ENCODE data around the gene LSM12.

LSM12 gene

GRCh38 chr17:44095388-44095646 is 28.8 kb upstream of the LSM12 start:
- Histone ChIP-seq H3K27ac (ENCODE audit: extremely low read depth, low read depth, low read length) (no peak overlapping the region; the same call in 1 of the 2 replicates), H3K36me3 (ENCODE audit: control insufficient read depth in 2 of 2, insufficient read depth in 1 of 2, low read length in 2 of 2) (peaks cover 0 to 25% of the 10 kb centered on the region in 2 experiments; a peak in 2 of 3 replicates)
- CTCF ChIA-PET, result interaction anchor here (0.6 to 4.6 kb wide), 7 partner anchors 11 to 107 kb away, joined by 3 to 33 read pairs (median 3); partner anchors contain the start of gene G6PC3

More at GRCh38 chr17:44095388-44095646, 28.8 kb upstream of the LSM12 start:
- Histone ChIP-seq H3K4me3 (ENCODE audit: low read depth, low read length) (no peak overlapping the region), H3K4me1 (ENCODE audit: control insufficient read depth, insufficient read depth, low read length) (peaks cover 10% of the 10 kb centered on the region; the same call in 1 of the 2 replicates), H3K9me3 (ENCODE audit: control insufficient read depth, insufficient read depth, low read depth, low read length) (no peaks in the 10 kb centered on the region)
- POLR2A ChIA-PET, result interaction anchor here (0.6 to 1.5 kb wide), 11 partner anchors 8 to 240 kb away, joined by 3 to 9 read pairs (median 3); partner anchors contain the start of genes G6PC3 and TMUB2
- TF ChIP-seq, protein P1, sequence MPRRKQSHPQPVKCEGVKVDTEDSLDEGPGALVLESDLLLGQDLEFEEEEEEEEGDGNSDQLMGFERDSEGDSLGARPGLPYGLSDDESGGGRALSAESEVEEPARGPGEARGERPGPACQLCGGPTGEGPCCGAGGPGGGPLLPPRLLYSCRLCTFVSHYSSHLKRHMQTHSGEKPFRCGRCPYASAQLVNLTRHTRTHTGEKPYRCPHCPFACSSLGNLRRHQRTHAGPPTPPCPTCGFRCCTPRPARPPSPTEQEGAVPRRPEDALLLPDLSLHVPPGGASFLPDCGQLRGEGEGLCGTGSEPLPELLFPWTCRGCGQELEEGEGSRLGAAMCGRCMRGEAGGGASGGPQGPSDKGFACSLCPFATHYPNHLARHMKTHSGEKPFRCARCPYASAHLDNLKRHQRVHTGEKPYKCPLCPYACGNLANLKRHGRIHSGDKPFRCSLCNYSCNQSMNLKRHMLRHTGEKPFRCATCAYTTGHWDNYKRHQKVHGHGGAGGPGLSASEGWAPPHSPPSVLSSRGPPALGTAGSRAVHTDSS (tag by site-specific recombination; IDR thresholded peaks at IDR 0.05), result no peak
- no peak for TF ChIP-seq GLI2 (tag by site-specific recombination; IDR thresholded peaks at IDR 0.05; ENCODE audit: borderline replicate concordance, low read depth)
- no peak for TF ChIP-seq ZNF561 (tag by site-specific recombination; IDR thresholded peaks at IDR 0.05; ENCODE audit: borderline replicate concordance)
- no peak for TF ChIP-seq ZNF624 (tag by site-specific recombination; IDR thresholded peaks at IDR 0.05)
- TF ChIP-seq ZNF266 (tag by site-specific recombination; IDR thresholded peaks at IDR 0.05; ENCODE audit: low read depth), result no peak
- TF ChIP-seq, protein P2, sequence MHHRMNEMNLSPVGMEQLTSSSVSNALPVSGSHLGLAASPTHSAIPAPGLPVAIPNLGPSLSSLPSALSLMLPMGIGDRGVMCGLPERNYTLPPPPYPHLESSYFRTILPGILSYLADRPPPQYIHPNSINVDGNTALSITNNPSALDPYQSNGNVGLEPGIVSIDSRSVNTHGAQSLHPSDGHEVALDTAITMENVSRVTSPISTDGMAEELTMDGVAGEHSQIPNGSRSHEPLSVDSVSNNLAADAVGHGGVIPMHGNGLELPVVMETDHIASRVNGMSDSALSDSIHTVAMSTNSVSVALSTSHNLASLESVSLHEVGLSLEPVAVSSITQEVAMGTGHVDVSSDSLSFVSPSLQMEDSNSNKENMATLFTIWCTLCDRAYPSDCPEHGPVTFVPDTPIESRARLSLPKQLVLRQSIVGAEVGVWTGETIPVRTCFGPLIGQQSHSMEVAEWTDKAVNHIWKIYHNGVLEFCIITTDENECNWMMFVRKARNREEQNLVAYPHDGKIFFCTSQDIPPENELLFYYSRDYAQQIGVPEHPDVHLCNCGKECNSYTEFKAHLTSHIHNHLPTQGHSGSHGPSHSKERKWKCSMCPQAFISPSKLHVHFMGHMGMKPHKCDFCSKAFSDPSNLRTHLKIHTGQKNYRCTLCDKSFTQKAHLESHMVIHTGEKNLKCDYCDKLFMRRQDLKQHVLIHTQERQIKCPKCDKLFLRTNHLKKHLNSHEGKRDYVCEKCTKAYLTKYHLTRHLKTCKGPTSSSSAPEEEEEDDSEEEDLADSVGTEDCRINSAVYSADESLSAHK (tag by site-specific recombination; IDR thresholded peaks at IDR 0.05), result no peak
- no peak for TF ChIP-seq KLF10 (tag by site-specific recombination; IDR thresholded peaks at IDR 0.05)
- no peak for TF ChIP-seq ZNF174 (tag by site-specific recombination; IDR thresholded peaks at IDR 0.05)
- no peak for TF ChIP-seq RBAK (tag by site-specific recombination; IDR thresholded peaks at IDR 0.05)
- no peak for TF ChIP-seq ZNF677 (tag by site-specific recombination; IDR thresholded peaks at IDR 0.05)
- TF ChIP-seq, protein P3, sequence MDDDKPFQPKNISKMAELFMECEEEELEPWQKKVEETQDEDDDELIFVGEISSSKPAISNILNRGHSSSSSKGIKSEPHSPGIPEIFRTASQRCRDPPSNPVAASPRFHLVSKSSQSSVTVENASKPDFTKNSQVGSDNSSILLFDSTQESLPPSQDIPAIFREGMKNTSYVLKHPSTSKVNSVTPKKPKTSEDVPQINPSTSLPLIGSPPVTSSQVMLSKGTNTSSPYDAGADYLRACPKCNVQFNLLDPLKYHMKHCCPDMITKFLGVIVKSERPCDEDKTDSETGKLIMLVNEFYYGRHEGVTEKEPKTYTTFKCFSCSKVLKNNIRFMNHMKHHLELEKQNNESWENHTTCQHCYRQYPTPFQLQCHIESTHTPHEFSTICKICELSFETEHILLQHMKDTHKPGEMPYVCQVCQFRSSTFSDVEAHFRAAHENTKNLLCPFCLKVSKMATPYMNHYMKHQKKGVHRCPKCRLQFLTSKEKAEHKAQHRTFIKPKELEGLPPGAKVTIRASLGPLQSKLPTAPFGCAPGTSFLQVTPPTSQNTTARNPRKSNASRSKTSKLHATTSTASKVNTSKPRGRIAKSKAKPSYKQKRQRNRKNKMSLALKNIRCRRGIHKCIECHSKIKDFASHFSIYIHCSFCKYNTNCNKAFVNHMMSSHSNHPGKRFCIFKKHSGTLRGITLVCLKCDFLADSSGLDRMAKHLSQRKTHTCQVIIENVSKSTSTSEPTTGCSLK (tag by site-specific recombination; IDR thresholded peaks at IDR 0.05), result no peak
- TF ChIP-seq OVOL3 (tag by site-specific recombination; IDR thresholded peaks at IDR 0.05), result 0 out of 2 replicates have a peak, but pooled peaks have one; percentile 74
- TF ChIP-seq ZNF133 (tag by site-specific recombination; IDR thresholded peaks at IDR 0.05), result no peak
- no peak for TF ChIP-seq EGR2 (tag by site-specific recombination; IDR thresholded peaks at IDR 0.05; ENCODE audit: low read depth)
- no peak for TF ChIP-seq ZNF112 (tag by site-specific recombination; IDR thresholded peaks at IDR 0.05)
- TF ChIP-seq, protein P4, sequence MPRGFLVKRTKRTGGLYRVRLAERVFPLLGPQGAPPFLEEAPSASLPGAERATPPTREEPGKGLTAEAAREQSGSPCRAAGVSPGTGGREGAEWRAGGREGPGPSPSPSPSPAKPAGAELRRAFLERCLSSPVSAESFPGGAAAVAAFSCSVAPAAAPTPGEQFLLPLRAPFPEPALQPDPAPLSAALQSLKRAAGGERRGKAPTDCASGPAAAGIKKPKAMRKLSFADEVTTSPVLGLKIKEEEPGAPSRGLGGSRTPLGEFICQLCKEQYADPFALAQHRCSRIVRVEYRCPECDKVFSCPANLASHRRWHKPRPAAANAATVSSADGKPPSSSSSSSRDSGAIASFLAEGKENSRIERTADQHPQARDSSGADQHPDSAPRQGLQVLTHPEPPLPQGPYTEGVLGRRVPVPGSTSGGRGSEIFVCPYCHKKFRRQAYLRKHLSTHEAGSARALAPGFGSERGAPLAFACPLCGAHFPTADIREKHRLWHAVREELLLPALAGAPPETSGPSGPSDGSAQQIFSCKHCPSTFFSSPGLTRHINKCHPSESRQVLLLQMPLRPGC (tag by site-specific recombination; IDR thresholded peaks at IDR 0.05), result no peak; the same call in 1 of the 2 replicates
- no peak for TF ChIP-seq SP3 (tag by site-specific recombination; IDR thresholded peaks at IDR 0.05)
- TF ChIP-seq ZNF501 (tag by site-specific recombination; IDR thresholded peaks at IDR 0.05), result no peak
- TF ChIP-seq, protein P5, sequence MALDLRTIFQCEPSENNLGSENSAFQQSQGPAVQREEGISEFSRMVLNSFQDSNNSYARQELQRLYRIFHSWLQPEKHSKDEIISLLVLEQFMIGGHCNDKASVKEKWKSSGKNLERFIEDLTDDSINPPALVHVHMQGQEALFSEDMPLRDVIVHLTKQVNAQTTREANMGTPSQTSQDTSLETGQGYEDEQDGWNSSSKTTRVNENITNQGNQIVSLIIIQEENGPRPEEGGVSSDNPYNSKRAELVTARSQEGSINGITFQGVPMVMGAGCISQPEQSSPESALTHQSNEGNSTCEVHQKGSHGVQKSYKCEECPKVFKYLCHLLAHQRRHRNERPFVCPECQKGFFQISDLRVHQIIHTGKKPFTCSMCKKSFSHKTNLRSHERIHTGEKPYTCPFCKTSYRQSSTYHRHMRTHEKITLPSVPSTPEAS (tag by site-specific recombination; IDR thresholded peaks at IDR 0.05), result no peak
- TF ChIP-seq, protein P6, sequence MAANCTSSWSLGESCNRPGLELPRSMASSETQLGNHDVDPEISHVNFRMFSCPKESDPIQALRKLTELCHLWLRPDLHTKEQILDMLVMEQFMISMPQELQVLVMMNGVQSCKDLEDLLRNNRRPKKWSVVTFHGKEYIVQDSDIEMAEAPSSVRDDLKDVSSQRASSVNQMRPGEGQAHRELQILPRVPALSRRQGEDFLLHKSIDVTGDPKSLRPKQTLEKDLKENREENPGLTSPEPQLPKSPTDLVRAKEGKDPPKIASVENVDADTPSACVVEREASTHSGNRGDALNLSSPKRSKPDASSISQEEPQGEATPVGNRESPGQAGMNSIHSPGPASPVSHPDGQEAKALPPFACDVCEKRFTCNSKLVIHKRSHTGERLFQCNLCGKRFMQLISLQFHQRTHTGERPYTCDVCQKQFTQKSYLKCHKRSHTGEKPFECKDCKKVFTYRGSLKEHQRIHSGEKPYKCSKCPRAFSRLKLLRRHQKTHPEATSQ (tag by site-specific recombination; IDR thresholded peaks at IDR 0.05), result no peak
- TF ChIP-seq ZBTB49 (tag by site-specific recombination; IDR thresholded peaks at IDR 0.05; ENCODE audit: low read depth), result no peak
- no peak for TF ChIP-seq ZSCAN23 (tag by site-specific recombination; IDR thresholded peaks at IDR 0.05)
- TF ChIP-seq SCRT2 (tag by site-specific recombination; IDR thresholded peaks at IDR 0.05), result 0 out of 2 replicates have a peak, but pooled peaks have one; percentile 10
- no peak for TF ChIP-seq SP2 (tag by site-specific recombination; IDR thresholded peaks at IDR 0.05)
- peak; percentile 49; the same call in 1 of the 2 replicates for TF ChIP-seq ZNF223 (tag by site-specific recombination; IDR thresholded peaks at IDR 0.05)
- TF ChIP-seq GLIS2 (tag by site-specific recombination; IDR thresholded peaks at IDR 0.05), result no peak
- TF ChIP-seq ZNF2 (tag by site-specific recombination; IDR thresholded peaks at IDR 0.05), result no peak

Data from HEK293 (cell line).